ENCODE data around the gene C10orf143. TPM values are rescaled to one million over a fixed set of nuclear protein-coding genes. Genes with fewer than 3 reads are reported as not detected.
"Not testable (repeated sequence)": the region's sequence is repeated elsewhere in the genome, so short reads cannot be mapped to it uniquely, and the experiment has no call there.

C10orf143 gene
- total RNA-seq, 1 donor, result 2.5 TPM

- no peak overlapping the region for H3K27ac ChIP-seq (ENCODE audit: low read depth, low read length)
- no peak for TF ChIP-seq CTCF (IDR thresholded peaks at IDR 0.05; ENCODE audit: extremely low read depth, low read depth, low read length)
- H3K4me2 ChIP-seq (ENCODE audit: insufficient read depth, low read length), result no peak overlapping the region
- H4K20me1 ChIP-seq (ENCODE audit: insufficient read depth, low read length), result no peaks in the 10 kb centered on the region
- H3K27me3 ChIP-seq (ENCODE audit: insufficient read depth, low read length), result no peaks in the 10 kb centered on the region
- no peaks in the 10 kb centered on the region for H3K9me3 ChIP-seq (ENCODE audit: low read depth, low read length)
- H2AFZ ChIP-seq (ENCODE audit: low read length), result no peak overlapping the region
- peaks cover 6% of the 10 kb centered on the region for H3K79me2 ChIP-seq (ENCODE audit: insufficient read depth, low read length)
- no peak for DNase-seq (ENCODE audit: insufficient read length, low spot score, missing footprints)
- no peak overlapping the region for H3K4me3 ChIP-seq (ENCODE audit: insufficient read depth, low read length)
- H3K4me1 ChIP-seq (ENCODE audit: insufficient read depth, low read length), result peaks cover 12% of the 10 kb centered on the region
- H3K36me3 ChIP-seq (ENCODE audit: insufficient read depth, low read length), result no peaks in the 10 kb centered on the region
These were observed 4.9 kb downstream of the C10orf143 start for GRCh38 chr10:130105724-130106123.

- Histone ChIP-seq H3K4me2 (ENCODE audit: insufficient read depth, low read length) (no peak overlapping the region), H3K36me3 (ENCODE audit: insufficient read depth, low read length) (no peaks in the 10 kb centered on the region), H2AFZ (ENCODE audit: low read length) (no peak overlapping the region), H3K79me2 (ENCODE audit: insufficient read depth, low read length) (no peaks in the 10 kb centered on the region), H3K4me1 (ENCODE audit: insufficient read depth, low read length) (no peaks in the 10 kb centered on the region), H3K27me3 (ENCODE audit: insufficient read depth, low read length) (no peaks in the 10 kb centered on the region), H4K20me1 (ENCODE audit: insufficient read depth, low read length) (no peaks in the 10 kb centered on the region), H3K4me3 (ENCODE audit: insufficient read depth, low read length) (no peak overlapping the region), H3K27ac (ENCODE audit: low read depth, low read length) (no peak overlapping the region), H3K9me3 (ENCODE audit: low read depth, low read length) (no peaks in the 10 kb centered on the region)
- TF ChIP-seq CTCF (IDR thresholded peaks at IDR 0.05; ENCODE audit: extremely low read depth, low read depth, low read length), result no peak
- no peak for DNase-seq (ENCODE audit: insufficient read length, low spot score, missing footprints)
These were observed 11.3 kb downstream of the C10orf143 start for GRCh38 chr10:130099344-130099743.

- not testable (repeated sequence) for H3K36me3 ChIP-seq (ENCODE audit: insufficient read depth, low read length); H3K4me1 ChIP-seq (ENCODE audit: insufficient read depth, low read length); H3K27ac ChIP-seq (ENCODE audit: low read depth, low read length); DNase-seq (ENCODE audit: insufficient read length, low spot score, missing footprints); H4K20me1 ChIP-seq (ENCODE audit: insufficient read depth, low read length); H3K9me3 ChIP-seq (ENCODE audit: low read depth, low read length); H3K79me2 ChIP-seq (ENCODE audit: insufficient read depth, low read length); H2AFZ ChIP-seq (ENCODE audit: low read length); H3K27me3 ChIP-seq (ENCODE audit: insufficient read depth, low read length); H3K4me3 ChIP-seq (ENCODE audit: insufficient read depth, low read length); H3K4me2 ChIP-seq (ENCODE audit: insufficient read depth, low read length)
These were observed 20.1 kb downstream of the C10orf143 start for GRCh38 chr10:130090565-130090964.

GRCh38 chr10:130080461-130080814 lies 30.2 kb downstream of the C10orf143 start:
- TF ChIP-seq CTCF (IDR thresholded peaks at IDR 0.05; ENCODE audit: extremely low read depth, low read depth, low read length), result no peak
- H3K27ac ChIP-seq (ENCODE audit: low read depth, low read length), result no peak overlapping the region
- H3K27me3 ChIP-seq (ENCODE audit: insufficient read depth, low read length), result no peaks in the 10 kb centered on the region
- H3K4me1 ChIP-seq (ENCODE audit: insufficient read depth, low read length), result no peaks in the 10 kb centered on the region
- no peak overlapping the region for H2AFZ ChIP-seq (ENCODE audit: low read length)
- no peaks in the 10 kb centered on the region for H4K20me1 ChIP-seq (ENCODE audit: insufficient read depth, low read length)
- H3K79me2 ChIP-seq (ENCODE audit: insufficient read depth, low read length), result no peaks in the 10 kb centered on the region
- H3K4me2 ChIP-seq (ENCODE audit: insufficient read depth, low read length), result no peak overlapping the region
- no peak overlapping the region for H3K4me3 ChIP-seq (ENCODE audit: insufficient read depth, low read length)
- no peaks in the 10 kb centered on the region for H3K36me3 ChIP-seq (ENCODE audit: insufficient read depth, low read length)
- DNase-seq (ENCODE audit: insufficient read length, low spot score, missing footprints), result no peak
- H3K9me3 ChIP-seq (ENCODE audit: low read depth, low read length), result no peaks in the 10 kb centered on the region
